ENCODE data around the gene RARS2.
"Not testable (repeated sequence)": the region's sequence is repeated elsewhere in the genome, so short reads cannot be mapped to it uniquely, and the experiment has no call there.

The RARS2 gene

DNA sequence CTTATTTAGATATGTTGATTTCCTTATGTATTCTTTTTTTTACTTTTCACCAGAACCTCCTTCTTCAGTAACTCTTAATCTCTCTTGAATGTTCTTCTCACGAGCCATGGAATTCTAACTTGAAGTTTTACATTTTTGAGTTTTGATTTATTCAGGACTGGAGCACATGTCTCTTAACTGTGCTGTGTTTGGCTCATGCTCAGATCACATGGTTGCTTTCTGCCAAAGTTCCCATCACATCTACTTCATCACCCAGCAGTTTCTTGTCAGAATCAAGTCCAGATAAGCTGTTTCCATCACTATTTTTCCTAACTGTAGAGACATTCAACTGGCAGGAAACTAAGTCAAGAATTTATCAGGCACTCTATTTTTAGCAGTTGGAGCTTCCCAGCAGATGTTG, 85.3 kb downstream of the RARS2 start:
- in situ Hi-C loops (cut with MboI; ENCODE audit: low sequenced_read_pairs) = no loop called here

DNA sequence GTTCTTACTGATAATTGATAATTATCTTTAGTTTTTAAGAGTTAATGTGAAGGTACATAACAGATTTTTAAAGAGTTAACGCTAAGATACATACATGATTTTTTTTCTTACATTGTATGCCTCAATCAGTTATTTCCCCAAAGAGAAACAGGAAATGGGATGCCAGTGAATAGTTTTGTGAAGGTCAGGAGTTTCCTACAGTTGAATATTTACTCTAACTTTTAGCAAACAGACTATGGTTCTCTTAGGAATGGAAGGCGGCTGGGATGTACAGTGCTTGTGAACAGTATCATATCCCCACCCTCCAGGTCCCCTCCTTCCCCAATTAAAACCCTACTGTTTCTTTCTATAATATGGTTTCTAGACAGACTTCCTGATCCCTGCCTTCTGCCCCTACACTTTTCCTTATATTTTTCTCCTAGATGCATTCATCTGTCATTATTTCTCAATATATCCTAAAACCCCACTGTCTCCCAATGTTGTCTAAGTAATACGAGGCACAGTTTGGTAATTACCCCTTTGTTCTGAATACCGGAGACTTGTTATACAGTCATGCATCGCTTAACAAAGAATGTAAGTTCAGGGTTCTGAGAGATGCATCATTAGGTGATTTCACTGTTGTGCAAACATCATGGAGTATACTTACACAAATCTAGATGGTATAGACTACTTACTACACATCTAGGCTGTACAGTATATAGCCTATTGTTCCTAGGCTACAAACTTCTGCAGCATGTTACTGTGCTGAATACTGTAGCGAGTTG, 87.8 kb downstream of the RARS2 start:
- in situ Hi-C loops (cut with MboI; ENCODE audit: low sequenced_read_pairs) = no loop called here

DNA sequence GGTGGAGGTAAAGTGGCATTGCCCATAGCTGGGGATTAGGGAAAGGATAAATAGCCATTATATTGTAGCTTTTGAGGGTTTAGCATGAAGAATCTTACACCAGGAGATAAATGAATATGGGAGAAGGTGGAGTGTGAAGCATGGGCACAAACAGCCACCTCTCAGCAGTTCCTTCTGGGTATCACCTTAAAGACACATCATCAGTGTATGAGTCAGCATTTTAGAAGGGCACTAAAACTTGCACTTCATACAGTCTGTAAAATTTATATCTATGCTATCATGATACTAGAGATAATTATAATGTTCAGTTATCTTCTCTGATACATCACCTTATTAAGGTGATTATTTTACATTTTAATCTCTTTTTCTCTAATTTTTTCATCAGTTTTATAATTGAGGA, 91.7 kb downstream of the RARS2 start:
- in situ Hi-C loops (cut with MboI; ENCODE audit: low sequenced_read_pairs) = no loop called here

DNA sequence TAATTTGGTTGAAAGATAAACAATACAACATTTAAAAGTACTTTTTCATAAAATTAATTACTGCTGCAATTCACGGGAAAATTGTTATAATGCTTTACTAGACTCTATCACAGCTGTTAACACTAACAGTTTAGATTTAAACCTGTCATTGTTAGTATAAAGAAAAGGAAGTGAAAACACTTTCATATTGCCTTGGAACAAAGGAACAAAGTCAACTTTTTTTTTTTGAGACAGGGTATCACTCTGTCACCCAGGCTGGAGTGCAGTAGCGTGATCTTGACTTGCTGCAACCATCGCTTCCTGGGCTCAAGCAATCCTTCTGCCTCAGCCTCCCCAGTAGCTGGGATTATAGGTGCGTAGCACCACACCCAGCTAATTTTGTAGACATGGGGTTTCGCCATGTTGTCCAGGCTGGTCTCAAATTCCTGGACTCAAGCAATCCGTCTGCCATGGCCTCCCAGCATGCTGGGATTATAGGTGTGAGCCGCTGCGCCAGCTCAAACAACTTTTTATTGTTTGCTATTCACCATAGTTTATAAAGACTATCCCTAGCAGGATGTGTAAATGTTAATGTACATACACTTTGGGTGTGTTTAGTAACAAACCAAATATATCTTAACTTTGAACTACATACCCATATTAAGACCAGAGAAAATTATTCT, 94.9 kb downstream of the RARS2 start:
- in situ Hi-C loops (cut with MboI; ENCODE audit: low sequenced_read_pairs) = no loop called here

DNA sequence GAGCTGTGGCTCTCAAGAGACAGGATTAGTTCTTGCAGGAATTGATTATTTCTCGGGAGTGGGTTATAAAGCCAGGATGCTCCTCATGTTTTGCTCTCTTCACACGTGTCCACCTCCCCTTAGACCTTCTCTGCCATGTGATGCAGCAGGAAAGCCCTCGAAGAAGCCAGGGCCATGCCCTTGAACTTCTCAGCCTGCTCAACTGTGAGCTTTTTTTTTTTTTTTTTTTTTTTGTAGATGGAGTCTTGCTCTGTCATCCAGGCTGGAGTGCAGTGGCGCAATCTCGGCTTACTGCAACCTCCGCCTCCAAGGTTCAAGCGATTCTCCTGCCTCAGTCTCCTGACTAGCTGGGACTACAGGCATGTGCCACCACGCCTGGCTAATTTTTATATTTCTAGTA, 100.5 kb downstream of the RARS2 start:
- in situ Hi-C loops (cut with MboI; ENCODE audit: low sequenced_read_pairs) = not testable (repeated sequence)

DNA sequence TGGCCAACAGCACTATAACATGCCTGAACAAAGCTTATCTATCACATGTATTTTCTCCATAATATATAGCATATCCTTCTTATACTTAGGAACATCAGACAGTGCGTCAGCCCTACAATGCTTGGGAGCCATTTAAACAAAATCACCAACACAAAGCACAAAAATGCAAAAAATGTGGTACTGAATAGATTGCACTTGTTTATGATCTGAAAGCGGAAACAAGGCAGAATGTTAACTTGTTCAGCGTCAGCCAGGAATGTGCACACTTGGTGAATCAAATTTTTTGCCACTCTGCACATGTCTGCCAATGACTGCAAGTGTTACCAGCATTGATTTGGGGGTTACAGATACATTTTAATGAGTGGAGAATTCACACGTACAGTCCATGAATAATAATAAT, 102.2 kb downstream of the RARS2 start:
- in situ Hi-C loops (cut with MboI; ENCODE audit: low sequenced_read_pairs) = no loop called here

DNA sequence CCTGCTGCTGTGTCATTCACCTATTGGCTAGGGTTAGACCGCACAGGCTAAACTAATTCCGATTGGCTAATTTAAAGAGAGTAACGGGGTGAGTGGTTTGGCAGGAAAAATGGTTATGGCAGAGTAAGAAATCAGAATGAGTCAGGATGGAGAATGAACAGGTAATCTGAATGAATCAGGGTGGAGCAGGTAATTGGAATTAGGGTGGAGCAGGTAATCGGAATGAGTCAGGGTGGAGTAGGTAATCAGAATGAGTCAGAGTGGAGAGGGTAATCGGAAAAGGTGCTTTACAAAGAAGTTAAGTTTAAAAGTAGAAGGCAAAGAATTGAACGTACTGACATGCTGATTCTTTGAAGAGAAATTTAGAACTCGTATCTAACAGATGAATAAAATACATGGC, 105.3 kb downstream of the RARS2 start:
- in situ Hi-C loops (cut with MboI; ENCODE audit: low sequenced_read_pairs) = no loop called here

DNA sequence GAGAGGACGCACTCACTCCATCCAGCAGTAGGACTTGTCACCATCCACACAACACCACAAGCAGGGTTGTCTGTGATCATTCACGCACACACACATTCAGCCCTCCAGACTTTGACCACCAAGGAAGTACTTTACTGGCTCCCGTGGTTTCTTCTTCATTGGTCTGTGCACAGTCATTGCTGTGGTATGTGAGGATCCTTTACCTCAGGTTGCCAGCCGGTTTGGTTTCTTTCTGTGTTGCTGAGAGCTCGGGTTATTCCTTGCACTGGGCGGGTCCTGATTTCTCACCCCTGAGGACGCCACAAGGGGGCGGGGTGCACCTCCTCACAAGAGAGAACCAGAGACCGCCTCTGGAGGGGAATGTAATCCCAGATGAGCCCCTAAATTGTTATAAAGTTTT, 105.9 kb downstream of the RARS2 start:
- in situ Hi-C loops (cut with MboI; ENCODE audit: low sequenced_read_pairs) = no loop called here

DNA sequence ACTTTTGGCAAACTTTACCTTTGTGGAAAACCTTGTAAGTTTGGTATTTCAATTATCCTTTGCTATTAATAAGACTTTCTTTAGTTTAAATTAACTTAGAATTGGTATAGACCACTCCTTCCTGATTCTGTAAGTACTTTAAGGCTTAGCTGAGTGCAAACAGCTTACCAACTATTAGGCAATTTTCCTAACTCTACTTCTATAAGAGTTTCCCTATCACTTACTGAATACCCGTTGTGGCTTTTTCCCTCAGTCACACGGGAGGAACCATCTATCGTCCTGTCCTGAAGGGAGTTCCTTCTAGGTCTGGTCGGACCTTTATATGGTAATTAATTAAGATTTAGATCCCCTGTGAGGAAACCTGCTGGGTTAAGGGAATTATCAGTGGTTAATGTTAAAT, 107.4 kb downstream of the RARS2 start:
- in situ Hi-C loops (cut with MboI; ENCODE audit: low sequenced_read_pairs) = no loop called here

DNA sequence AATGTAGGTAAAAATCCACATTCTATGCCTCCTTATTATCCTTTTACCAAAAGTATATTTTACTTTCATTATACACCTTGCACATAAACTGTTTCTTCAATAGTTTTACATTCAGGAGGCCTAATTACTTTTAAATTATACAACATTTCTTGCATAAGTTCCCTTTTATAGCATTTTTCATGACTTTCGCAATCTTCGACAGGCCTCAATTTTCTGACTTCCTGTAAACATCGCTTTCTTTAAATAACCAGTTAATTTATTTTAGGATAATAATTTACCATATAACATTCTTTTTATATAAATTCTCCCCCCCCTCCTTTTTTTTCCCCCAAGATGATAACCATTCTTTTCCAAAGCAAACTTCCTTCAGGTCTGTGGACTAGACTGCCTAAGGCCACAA, 107.9 kb downstream of the RARS2 start:
- in situ Hi-C loops (cut with MboI; ENCODE audit: low sequenced_read_pairs) = no loop called here

DNA sequence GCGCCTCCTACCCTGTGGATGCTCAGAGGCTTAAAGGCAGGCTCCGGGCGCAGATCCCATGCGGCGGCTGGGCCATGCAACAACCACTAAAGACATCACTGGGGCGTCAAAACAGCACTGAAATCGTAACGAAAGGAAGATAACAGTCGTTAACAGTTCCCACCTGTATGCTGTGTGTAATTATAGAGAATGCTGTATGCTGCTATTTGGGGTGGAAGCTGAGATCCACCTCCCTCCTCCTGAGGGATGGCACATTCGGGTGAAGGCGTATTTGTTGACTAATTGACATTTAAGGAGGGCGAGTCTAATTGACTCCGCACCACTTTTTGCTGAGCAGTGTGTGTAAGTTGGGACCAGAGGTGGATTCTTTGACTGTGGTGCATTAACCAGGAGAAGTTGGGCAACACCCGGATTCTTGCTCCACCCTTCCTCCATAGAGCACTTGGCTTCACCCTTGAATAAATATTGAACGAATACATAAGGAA, 116.3 kb downstream of the RARS2 start:
- in situ Hi-C loops (cut with MboI; ENCODE audit: low sequenced_read_pairs) = no loop called here

DNA sequence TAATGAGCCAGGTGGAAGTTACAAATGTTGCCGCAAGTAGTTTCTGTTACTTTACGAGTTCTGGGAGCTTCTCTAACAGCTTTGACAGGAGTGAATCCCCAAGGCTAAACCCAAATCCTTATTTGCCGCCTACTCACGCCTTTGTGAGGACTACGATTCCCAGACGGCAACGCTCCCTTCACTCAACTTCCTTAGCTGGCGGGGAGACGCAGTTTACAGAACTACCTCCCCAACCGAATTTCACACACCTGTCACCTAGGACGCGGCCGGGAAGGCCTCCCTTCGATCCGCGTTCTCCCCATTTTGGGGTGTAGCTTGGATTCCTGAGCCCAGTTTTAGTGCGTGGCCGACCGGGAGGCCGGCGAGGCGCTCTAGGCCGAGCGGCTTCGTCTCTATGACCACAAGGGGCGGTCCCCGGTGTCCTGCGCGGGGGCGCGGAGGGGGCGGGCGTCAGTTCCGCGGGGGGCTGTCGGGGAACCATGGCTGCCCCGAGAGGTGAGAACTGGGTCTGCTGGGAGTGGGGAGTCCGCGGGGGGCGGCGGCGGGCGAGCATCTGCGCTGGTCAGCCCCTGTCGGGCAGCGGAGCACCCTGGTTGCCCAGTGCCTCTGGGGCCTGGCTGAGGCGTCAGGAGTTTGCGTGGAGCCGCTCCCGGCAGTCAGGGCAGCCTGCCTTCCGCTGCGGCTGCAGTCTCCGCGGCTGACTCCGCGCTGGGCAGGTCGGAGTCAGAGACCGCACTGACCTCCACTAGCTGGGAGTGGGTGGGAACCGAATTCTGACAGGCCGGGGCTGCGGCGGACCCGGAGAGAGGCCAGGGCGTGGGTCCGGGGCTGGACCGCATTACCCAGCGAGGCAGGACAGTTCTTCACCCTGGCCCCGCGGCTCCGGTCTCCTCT, 117.0 kb downstream of the RARS2 start, which contains the start of gene SLC35A1:
Gene SLC35A1 (plus strand): TSS at position 450 of the 894 bp plus-strand sequence. CDS start 30 bp downstream, at position 480.
- in situ Hi-C loops (cut with MboI; ENCODE audit: low sequenced_read_pairs) = no loop called here

DNA sequence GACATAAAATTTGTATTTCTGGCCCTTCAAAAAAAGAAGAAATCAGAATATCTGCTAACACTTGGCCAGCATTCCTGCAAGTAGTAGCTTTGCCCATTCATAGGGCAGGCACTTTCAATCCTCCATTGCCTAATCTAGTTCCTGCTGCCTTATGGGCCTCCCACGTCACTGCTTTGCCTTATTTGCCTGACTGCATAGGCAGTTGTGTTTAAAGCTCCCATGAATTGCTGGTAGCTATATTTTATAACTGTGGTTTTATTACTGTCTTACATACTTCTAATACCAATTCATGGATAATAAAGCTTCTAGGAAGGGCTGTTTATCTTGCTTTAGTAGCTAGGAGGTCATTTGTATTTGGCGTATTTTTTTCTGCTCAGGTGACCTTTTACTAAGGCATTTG, 124.7 kb downstream of the RARS2 start:
- in situ Hi-C loops (cut with MboI; ENCODE audit: low sequenced_read_pairs) = no loop called here
